ENCODE data around the gene CD36. TPM values are rescaled to one million over a fixed set of nuclear protein-coding genes. Genes with fewer than 3 reads are reported as not detected.

Gene CD36
- total and polyA plus RNA-seq, 2 of the 8 experiments (the other 6 are each of a cell fraction or from before 2014, with no cell fraction given) = 0.33 to 0.60 TPM

GRCh38 chr7:80631421-80631820 is 7.0 kb upstream of the CD36 start:
- H3K27me3 ChIP-seq (replicated peaks in 1 of 4; ENCODE audit: control insufficient read depth in 3 of 4, extremely low read depth in 1 of 4, insufficient read depth in 3 of 4, low read length in 3 of 4) = no peaks in the 10 kb centered on the region
- no peak overlapping the region for H3K4ac ChIP-seq (replicated peaks; ENCODE audit: insufficient read length, low read depth, low read length)
- H2BK12ac ChIP-seq (ENCODE audit: low read depth, low read length) = no peak overlapping the region
- no peaks in the 10 kb centered on the region for H3K9me3 ChIP-seq (ENCODE audit: insufficient read depth in 2 of 2, low read depth in 1 of 2, low read length in 1 of 2)
- H3K4me1 ChIP-seq (replicated peaks in 1 of 4; ENCODE audit: control insufficient read depth in 3 of 4, insufficient read depth in 4 of 4, low read length in 3 of 4) = no peaks in the 10 kb centered on the region
- H3K23ac ChIP-seq (ENCODE audit: insufficient read length) = no peak overlapping the region
- no peak overlapping the region for H3K56ac ChIP-seq (replicated peaks; ENCODE audit: insufficient read length, low read depth, low read length)
- no peak overlapping the region for H2BK20ac ChIP-seq (ENCODE audit: low read length)
- H3K36me3 ChIP-seq (ENCODE audit: control insufficient read depth in 2 of 4, insufficient read depth in 4 of 4, low read length in 3 of 4) = no peaks in the 10 kb centered on the region
- no peak overlapping the region for H3K14ac ChIP-seq (ENCODE audit: insufficient read length)
- H2AK5ac ChIP-seq (ENCODE audit: low read depth, low read length) = no peak overlapping the region
- no peak overlapping the region for H3K18ac ChIP-seq (ENCODE audit: extremely low read depth, low read length)
- no peak overlapping the region for H2BK120ac ChIP-seq (replicated peaks; ENCODE audit: low read depth, low read length)
- H4K20me1 ChIP-seq (replicated peaks in 1 of 2; ENCODE audit: control insufficient read depth in 1 of 2, insufficient read depth in 2 of 2, low read length in 2 of 2) = no peaks in the 10 kb centered on the region
- no peak overlapping the region for H2BK5ac ChIP-seq (ENCODE audit: low read depth, low read length)
- H4K91ac ChIP-seq (replicated peaks; ENCODE audit: insufficient read length, low read length) = no peak overlapping the region
- FAIRE-seq (no peak), DNase-seq (ENCODE audit: low read depth in 1 of 2, low spot score in 2 of 2) (no peak)
- POLR2A ChIA-PET (ENCODE audit: partially characterized antibody) = no interaction called here
- no peak overlapping the region for H3K4me3 ChIP-seq (ENCODE audit: extremely low read depth in 1 of 4, insufficient read depth in 2 of 4, low read depth in 3 of 4, low read length in 4 of 4)
- H2AFZ ChIP-seq (ENCODE audit: low read length) = no peak overlapping the region
- no peaks in the 10 kb centered on the region for H3K79me2 ChIP-seq (ENCODE audit: control insufficient read depth in 1 of 2, insufficient read depth in 2 of 2, low read length in 2 of 2)
- H3K23me2 ChIP-seq (ENCODE audit: low read depth, low read length) = no peaks in the 10 kb centered on the region
- H3K9ac ChIP-seq (replicated peaks in 1 of 4; ENCODE audit: extremely low read depth in 1 of 4, low read depth in 3 of 4, low read length in 3 of 4) = no peak overlapping the region
- no peak overlapping the region for H3K27ac ChIP-seq (ENCODE audit: low read depth, low read length)
- no peak overlapping the region for H4K5ac ChIP-seq (ENCODE audit: insufficient read length, low read depth, low read length)
- no peak overlapping the region for H4K8ac ChIP-seq (ENCODE audit: extremely low read depth, insufficient read depth, low read length)
- H3K79me1 ChIP-seq (ENCODE audit: low read depth, low read length) = no peaks in the 10 kb centered on the region
- no peak overlapping the region for H3K4me2 ChIP-seq (ENCODE audit: insufficient read depth in 1 of 2, low read depth in 2 of 2, low read length in 2 of 2)
- H2BK15ac ChIP-seq (ENCODE audit: low read length) = no peak overlapping the region
- CTCF ChIA-PET (ENCODE audit: partially characterized antibody) = no interaction called here
- TF ChIP-seq MAFK (IDR thresholded peaks at IDR 0.05; ENCODE audit: low read depth, low read length) (no peak), POLR2A (IDR thresholded peaks at IDR 0.05; ENCODE audit: control extremely low read depth in 1 of 2, low read depth in 2 of 2, low read length in 2 of 2) (no peak), CTCF (IDR thresholded peaks at IDR 0.05; ENCODE audit: control extremely low read depth in 1 of 3, insufficient read depth in 1 of 3, low read depth in 1 of 3, low read length in 3 of 3) (no peak), RNF2 (IDR thresholded peaks at IDR 0.05; ENCODE audit: borderline replicate concordance, low read depth, low read length, missing control alignments, poor library complexity, severe bottlenecking) (no peak), RXRA (IDR thresholded peaks at IDR 0.05; ENCODE audit: insufficient read depth, low read depth, low read length) (no peak), ATF2 (IDR thresholded peaks at IDR 0.05; ENCODE audit: low read length) (no peak)

All from H1 (cell line).